Right lobe of liver (tissue), 6 donors: ENCODE data around the gene DTL. TPM values are rescaled to one million over a fixed set of nuclear protein-coding genes. Genes with fewer than 3 reads are reported as not detected.

ENCODE experiments used
- ATAC-seq, 4 donors: fragments of 200-7000 bp; cut with Tn5 transposase; one replicate each; pipeline ENCODE4 v1.9.1; 2020; ENCODE audit warnings: mild to moderate bottlenecking in 4 of 4, moderate library complexity in 4 of 4
- DNase-seq, 3 donors: peaks; one replicate each; pipeline ENCODE4 v3.0.0-alpha.2; 2020
- H3K27ac ChIP-seq, 3 donors: fragments of 200-600 bp; one replicate each; pipeline ENCODE4 v1.8.0; 2022
- H3K27me3 ChIP-seq, 2 donors: fragments of 200-600 bp; one replicate each; pipeline ENCODE4 v1.8.0; 2022
- H3K36me3 ChIP-seq, 4 donors: fragments of 200-600 bp; sonication (generic) in 1 of 4; one replicate each; pipeline versions ENCODE4 v1.5.1 to v1.8.0; 2017 to 2022; ENCODE audit warnings: control low read depth in 1 of 4
- H3K4me1 ChIP-seq, 4 donors: fragments of 200-600 bp; sonication (generic) in 1 of 4; one replicate each; pipeline versions ENCODE4 v1.5.1 to v1.8.0; 2017 to 2022; ENCODE audit warnings: control low read depth in 1 of 4
- H3K4me3 ChIP-seq, 3 donors: fragments of 200-600 bp; one replicate each; pipeline ENCODE4 v1.8.0; 2022
- H3K9me3 ChIP-seq, 4 donors: fragments of 200-600 bp; sonication (generic) in 1 of 4; one replicate each; pipeline versions ENCODE4 v1.5.1 to v1.8.0; 2017 to 2022; ENCODE audit warnings: control low read depth in 1 of 4
- CTCF ChIP-seq, 4 donors: fragments of 200-600 bp in 3 of 4; fragments of 450-650 bp in 1 of 4; IDR thresholded peaks; one replicate each; pipeline versions ENCODE4 v1.5.1 to v1.8.0; 2016 to 2022; ENCODE audit warnings: antibody characterized with exemption in 4 of 4, mild to moderate bottlenecking in 2 of 4
- POLR2A ChIP-seq: fragments of 450-650 bp; IDR thresholded peaks from one replicate; pipeline ENCODE4 v1.6.1; 2017; ENCODE audit warnings: antibody characterized with exemption, mild to moderate bottlenecking
- WGBS: methylation state at CpG from one replicate; pipeline ENCODE4 v1.1.6; 2018; ENCODE audit warnings: low coverage, low lambda C conversion rate; ENCODE audit not compliant: insufficient coverage; ENCODE audit errors: missing lambda C conversion rate; 5-methylcytosine and 5-hydroxymethylcytosine counted together
- intact Hi-C, 2 donors: fragments of 100-400 bp; cut with DNase I; formaldehyde crosslinking; loops; one replicate each; pipeline versions ENCODE4 v1.11.2 to v1.14.1; 2022
- microRNA-seq, 2 donors: library from miRNA; unstranded; fragments of <30 nt; microRNA quantifications; one replicate each; pipeline ENCODE4, GENCODE V29; 2019 to 2020
- small RNA-seq, 2 experiments: library from RNA; depleted of rRNA; stranded (forward); fragments of <200 nt; gene quantifications; one replicate each; pipeline ENCODE3, GENCODE V24; 2016
- total RNA-seq, 6 experiments: library from RNA; depleted of rRNA in 2 of 6; stranded (reverse); fragments of >200 nt in 2 of 6; fragmentation: NEBNext Ultra II Directional in 3 of 6; extraction: Animal tissue kit (Norgen Biotek cat#: 25700) in 3 of 6; gene quantifications; one replicate each; pipeline versions ENCODE4 v1.1.0 to v1.2.4, GENCODE V29; 2016 to 2023
- donor health status: DM: no; HTN: yes; CAD: no.
- donor health status: DM: no; HTN: no; CAD: no.
- donor health status: DM: no; HTN: no; CAD: no.
- donor health status: DM: no; HTN: yes; CAD: no.
- donor health status: DM: no; HTN: yes; CAD: no.

Gene DTL
- total RNA-seq, 6 experiments from 2014 or later: 0.07 to 12.2 (median 0.94) TPM

DNA sequence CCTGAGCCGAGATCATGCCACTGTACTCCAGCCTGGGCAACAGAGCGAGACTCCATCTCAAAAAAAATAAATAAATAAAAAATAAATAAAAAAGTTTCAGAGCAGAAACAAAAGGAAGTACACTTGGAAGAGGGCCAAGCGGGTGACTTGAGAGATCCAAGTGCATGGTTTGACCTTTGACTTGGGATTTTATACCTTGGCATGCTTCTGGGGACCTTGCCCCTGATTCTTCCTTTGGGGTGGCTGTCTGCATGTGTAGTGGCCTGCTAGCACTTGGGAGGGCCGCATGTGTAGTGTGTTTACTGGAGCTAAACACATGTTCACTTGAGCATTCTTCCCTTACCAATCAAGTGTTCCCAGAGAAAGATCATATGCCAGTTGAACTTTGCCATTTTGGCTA is 114.0 kb downstream of the DTL start:
- 76% methylated on average over 4 of the region's 4 CpGs for WGBS
- no peak for ATAC-seq
- DNase-seq: no peak
- no peak overlapping the region for H3K4me3 ChIP-seq
- intact Hi-C loops: no loop called here
- H3K4me1 ChIP-seq: no peaks in the 10 kb centered on the region
- no peaks in the 10 kb centered on the region for H3K27me3 ChIP-seq
- no peaks in the 10 kb centered on the region for H3K9me3 ChIP-seq
- no peaks in the 10 kb centered on the region for H3K36me3 ChIP-seq
- no peak overlapping the region for H3K27ac ChIP-seq
- TF ChIP-seq CTCF (IDR thresholded peaks at IDR 0.05) (no peak), POLR2A (no peak)

DNA sequence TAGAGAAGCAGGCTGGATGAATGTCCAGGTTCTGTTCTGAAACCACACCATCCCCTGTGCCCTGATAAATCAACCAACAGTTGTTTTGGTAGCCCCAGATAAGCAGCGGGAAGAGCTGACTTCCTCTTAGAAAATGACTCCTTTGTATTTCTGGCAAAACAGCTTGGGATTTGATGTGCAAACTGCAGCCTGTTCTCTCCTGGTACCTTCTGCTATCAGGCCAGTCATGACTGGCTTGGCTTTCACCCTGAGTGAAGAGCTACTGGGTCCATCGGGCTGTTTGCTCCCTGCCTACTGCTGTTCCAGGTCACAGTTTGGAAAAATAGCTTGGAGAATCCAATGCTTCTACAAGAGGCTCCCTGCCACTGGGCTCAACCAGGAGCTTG is 116.8 kb downstream of the DTL start:
- ATAC-seq (peak; percentile 16 to 52 (median 20)), DNase-seq (no peak)
- intact Hi-C loops: no loop called here
- Histone ChIP-seq H3K36me3 (no peaks in the 10 kb centered on the region), H3K4me3 (no peak overlapping the region), H3K27ac (no peak overlapping the region), H3K27me3 (no peaks in the 10 kb centered on the region), H3K9me3 (no peaks in the 10 kb centered on the region), H3K4me1 (peaks cover 0 to 4% (median 0%) of the 10 kb centered on the region in 4 donors)
- WGBS: 37% methylated on average over 2 of the region's 2 CpGs
- TF ChIP-seq CTCF (IDR thresholded peaks at IDR 0.05) (no peak), POLR2A (no peak)

DNA sequence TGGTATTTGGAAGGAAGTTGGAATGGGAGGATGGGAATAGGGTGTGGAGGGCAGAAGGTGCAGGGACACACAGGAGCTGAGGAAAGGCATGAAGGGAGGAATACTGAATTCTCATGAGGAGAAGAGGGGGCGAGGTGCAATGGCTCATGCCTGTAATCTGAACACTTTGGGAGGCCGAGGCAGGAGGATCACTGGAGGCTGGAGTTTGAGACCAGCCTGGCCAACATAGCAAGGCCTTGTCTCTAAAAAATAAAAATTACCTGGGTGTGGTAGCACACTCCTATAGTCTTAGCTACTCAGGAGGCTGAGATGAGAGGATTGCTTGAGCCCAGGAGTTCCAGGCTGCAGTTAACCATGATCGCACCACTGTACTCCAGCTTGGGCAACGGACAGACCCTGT is 117.3 kb downstream of the DTL start:
- Histone ChIP-seq H3K36me3 (no peaks in the 10 kb centered on the region), H3K27ac (no peak overlapping the region), H3K27me3 (no peaks in the 10 kb centered on the region), H3K9me3 (no peaks in the 10 kb centered on the region), H3K4me3 (no peak overlapping the region), H3K4me1 (peaks cover 0 to 8% (median 0%) of the 10 kb centered on the region in 4 donors)
- no peak for DNase-seq
- intact Hi-C loops: no loop called here
- ATAC-seq: no peak
- WGBS: 100% methylated on average over 4 of the region's 4 CpGs
- TF ChIP-seq POLR2A (no peak), CTCF (IDR thresholded peaks at IDR 0.05) (no peak)

GRCh38 chr1:212153635-212154034 is 118.1 kb downstream of the DTL start:
- no peaks in the 10 kb centered on the region for H3K9me3 ChIP-seq
- TF ChIP-seq CTCF (IDR thresholded peaks at IDR 0.05) (no peak), POLR2A (no peak)
- H3K4me3 ChIP-seq: no peak overlapping the region
- peak; percentile 22 to 51 (median 38) for ATAC-seq
- intact Hi-C loops: no loop called here
- peaks cover 0 to 13% (median 2%) of the 10 kb centered on the region in 4 donors for H3K4me1 ChIP-seq
- H3K27me3 ChIP-seq: no peaks in the 10 kb centered on the region
- no peak for DNase-seq
- H3K36me3 ChIP-seq: no peaks in the 10 kb centered on the region
- H3K27ac ChIP-seq: no peak overlapping the region

Small RNAs within 50 kb of the gene (microRNA-seq; reads per million reads assigned to microRNA genes)
- gene MIR3122: 0 to 0.29 reads per million in 2 donors

Small RNAs within 50 kb of the gene (small RNA-seq; reads per million reads assigned to genes)
- gene MIR3122 (0 reads per million in 2 experiments), gene RF00568 (0 reads per million in 2 experiments), gene RN7SKP98 (0 reads per million in 2 experiments)

Other genes with a start within 250 kb of the DTL start
- 100 to 1,000 TPM in 1 of 6 experiments, 10 to 100 TPM in 5; 32.0 to 141 (median 55.7) TPM for gene LPGAT1, start 205.0 kb upstream of the DTL start, total RNA-seq
- 10 to 100 TPM in 2 of 6 experiments, 1 to 10 TPM in 4; 5.9 to 14.2 (median 9.6) TPM for gene INTS7, start 191 bp upstream of the DTL start, total RNA-seq
- 10 to 100 TPM; 28.5 to 57.2 (median 33.3) TPM for gene PPP2R5A, start 249.7 kb downstream of the DTL start, total RNA-seq